Measurements from ENCODE around the gene ZNF214.

The ZNF214 gene

GRCh38 chr11:7020183-7020917 lies at the start of gene ZNF214, which contains the start of gene NLRP14:
Gene ZNF214 (minus strand): TSS chr11:7020346. CDS start chr11:7002835, 17,511 bp downstream.
Gene NLRP14 (plus strand): TSS chr11:7020479. CDS start chr11:7038587, 18,108 bp downstream.
- peak; percentile 94 for DNase-seq (ENCODE audit: low spot score)

GRCh38 chr11:7062534-7062933 lies 42.4 kb upstream of the ZNF214 start:
- DNase-seq (ENCODE audit: low spot score), result no peak

DNA sequence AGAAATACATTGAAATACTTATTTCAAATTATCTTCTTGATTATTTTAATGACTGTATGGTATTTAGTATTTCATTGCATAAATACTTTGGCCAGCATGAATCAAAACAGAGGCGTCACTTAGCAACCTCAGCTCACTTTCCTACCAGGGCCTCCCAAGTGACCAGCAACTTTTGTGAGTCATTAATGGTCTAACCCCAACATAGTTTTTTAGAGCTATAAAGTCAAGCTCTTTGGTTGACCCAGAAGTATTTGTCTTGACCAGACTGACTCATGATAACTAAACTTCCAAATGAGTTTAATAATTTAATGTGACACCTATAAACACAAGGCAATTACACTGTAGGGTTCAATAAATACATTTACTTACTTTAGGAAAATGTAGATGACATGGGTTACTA lies 40.7 kb upstream of the ZNF214 start:
- peak; percentile 37 for DNase-seq (ENCODE audit: low spot score)

DNA sequence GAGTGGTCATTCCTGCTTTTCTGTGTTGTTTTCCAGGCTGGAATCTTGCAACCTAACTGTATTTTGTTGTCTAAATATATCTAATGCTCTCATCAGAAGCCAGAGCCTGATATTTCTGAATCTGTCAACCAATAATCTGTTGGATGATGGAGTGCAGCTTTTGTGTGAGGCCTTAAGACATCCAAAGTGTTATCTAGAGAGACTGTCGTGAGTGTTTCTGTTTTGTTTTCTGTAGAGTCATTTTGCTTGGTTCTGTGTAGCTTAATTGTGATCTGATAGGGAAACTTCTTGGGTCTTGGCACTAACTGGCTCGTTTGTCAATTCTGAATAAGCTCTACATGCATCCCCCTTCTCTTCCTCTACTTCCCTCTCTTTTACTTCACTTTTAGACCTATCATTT lies 37.5 kb upstream of the ZNF214 start:
- no peak for DNase-seq (ENCODE audit: low spot score)

DNA sequence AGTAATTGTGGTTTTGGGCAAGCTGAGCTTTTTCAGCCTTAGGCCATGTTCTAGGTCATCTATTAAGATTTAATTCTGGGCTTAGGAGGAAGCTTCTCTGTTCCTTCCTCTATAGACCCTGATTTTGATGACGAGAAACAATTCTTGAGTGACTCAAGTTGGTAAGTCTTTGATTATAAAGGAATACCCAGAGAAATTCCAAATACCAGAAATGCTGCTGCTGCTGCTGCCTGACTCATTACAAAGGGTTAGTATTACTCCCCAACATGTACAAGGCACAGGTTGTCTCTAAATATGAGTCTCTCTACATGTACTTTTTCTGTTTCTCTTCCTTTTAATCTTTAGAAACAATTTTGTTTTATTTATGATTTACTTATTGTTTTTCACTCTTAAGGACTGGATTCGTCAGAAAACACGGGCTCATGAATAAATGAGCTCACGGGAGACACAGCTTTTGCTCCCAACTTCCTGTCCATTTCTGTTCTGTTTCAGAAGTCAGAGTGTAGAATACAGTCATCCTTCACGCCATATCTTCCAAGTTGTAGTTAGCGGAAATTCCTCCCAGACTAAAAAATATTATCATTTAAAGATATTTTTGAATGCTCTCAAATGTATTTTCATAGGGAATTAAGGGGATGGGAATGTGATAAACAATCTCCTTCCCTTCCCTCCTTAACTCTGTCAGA lies 36.8 kb upstream of the ZNF214 start:
- DNase-seq (ENCODE audit: low spot score), result no peak

DNA sequence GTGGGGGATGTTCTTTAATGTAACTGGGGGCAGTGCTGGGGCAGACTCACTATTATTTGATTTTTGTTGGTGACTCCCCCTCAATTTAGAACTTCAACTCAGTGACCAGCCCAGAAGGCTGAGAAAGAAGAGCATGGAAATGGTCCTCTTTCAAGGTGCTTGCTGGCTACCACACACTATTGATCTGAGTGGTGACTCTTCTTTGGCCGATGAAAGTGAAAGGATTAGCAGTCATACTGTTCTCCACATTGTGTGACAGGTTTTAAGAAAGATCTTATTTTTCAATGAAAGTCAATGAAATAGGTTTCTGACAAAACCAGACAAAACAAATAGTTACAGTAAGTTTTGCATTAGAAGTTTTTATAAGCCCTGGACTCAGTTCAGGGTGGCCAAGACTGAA lies 30.0 kb upstream of the ZNF214 start:
- DNase-seq (ENCODE audit: low spot score), result no peak

- no peak for DNase-seq (ENCODE audit: low spot score)
Measured at GRCh38 chr11:7046474-7047175, 26.5 kb upstream of the ZNF214 start.

DNA sequence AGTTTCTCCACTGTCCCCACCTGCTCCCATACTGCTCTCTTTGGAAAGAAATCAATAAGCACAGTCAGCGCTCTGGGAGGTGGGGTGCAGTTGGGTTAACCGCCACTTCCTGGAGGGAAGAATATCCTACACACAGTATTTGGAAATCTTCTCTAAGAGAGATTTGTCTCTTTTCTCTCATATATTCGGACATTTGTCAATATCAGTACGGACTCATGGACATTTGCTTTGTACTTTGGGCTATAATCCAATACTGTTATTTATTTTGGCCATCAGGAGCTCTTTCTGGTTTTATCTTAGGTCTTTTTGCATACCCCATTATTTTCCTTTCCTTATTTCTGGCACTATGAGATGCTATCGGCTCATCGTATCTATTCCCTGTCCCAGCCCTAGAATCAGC lies 13.9 kb upstream of the ZNF214 start:
- DNase-seq (ENCODE audit: low spot score), result no peak

DNA sequence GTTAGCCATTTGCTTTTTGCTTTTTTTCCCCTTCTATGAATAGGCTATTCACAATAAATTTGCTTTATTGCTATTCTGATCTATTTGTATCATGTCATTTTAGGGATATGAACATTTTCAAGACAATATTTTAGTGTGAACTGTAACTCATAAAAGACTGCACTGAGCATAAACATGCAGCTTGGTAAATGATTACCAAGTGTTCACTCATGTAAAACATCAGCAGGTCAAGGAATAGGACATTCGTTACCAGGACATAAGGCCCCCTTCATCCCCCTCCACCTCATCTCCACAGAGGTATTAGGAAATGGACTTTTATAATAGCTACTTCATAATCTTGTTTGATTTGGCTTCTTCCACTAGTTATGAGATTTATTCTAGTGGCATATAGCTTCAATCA lies 12.5 kb upstream of the ZNF214 start:
- DNase-seq (ENCODE audit: low spot score), result no peak

GRCh38 chr11:7031471-7031871 lies 11.3 kb upstream of the ZNF214 start:
- no peak for DNase-seq (ENCODE audit: low spot score)

DNA sequence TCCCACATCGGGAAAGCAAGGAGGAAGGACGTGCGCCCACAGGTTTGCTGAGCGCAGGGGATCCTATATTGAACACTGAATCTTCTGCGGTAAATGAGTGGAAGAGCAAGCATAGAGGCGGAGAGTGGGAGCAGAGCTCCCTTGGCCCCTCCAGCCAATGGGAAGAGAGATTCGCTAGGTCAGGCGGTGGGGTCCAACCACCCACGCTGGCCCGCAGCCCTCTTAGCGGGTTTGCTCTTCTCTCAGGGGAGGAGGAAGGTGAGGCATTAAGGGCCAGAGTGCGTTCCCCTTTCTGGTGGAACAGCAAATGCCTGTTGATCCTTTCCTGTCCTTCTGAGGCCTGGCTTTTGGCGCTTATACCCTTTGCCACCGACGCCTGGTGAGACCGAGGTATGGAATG lies 10.7 kb upstream of the ZNF214 start:
- DNase-seq (ENCODE audit: low spot score), result no peak

GRCh38 chr11:7028141-7028540 lies 8.0 kb upstream of the ZNF214 start:
- DNase-seq (ENCODE audit: low spot score), result no peak

GRCh38 chr11:7021318-7021717 lies 1.2 kb upstream of the ZNF214 start:
- DNase-seq (ENCODE audit: low spot score), result no peak

- peak; percentile 40 for DNase-seq (ENCODE audit: low spot score)
Measured at GRCh38 chr11:7019500-7020182, 505 bp downstream of the ZNF214 start.

DNA sequence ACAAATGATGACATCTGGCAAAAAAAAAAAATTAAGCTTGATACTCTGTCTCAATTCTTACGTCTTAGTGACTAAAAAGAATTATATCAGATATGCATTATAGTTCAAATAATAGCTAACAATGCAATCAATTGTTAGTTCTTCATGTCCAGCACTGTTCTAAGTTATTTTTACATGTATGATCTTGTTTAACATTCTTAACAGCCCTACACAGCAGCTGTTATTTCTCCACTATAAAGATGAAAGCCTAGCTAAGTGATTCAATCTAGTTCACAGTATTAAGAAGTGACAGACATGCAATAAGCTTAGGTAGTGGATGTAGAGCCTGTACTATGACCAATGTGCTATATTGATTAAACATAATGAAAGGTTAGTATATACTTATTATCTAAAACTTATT lies 4.1 kb downstream of the ZNF214 start:
- no peak for DNase-seq (ENCODE audit: low spot score)

DNA sequence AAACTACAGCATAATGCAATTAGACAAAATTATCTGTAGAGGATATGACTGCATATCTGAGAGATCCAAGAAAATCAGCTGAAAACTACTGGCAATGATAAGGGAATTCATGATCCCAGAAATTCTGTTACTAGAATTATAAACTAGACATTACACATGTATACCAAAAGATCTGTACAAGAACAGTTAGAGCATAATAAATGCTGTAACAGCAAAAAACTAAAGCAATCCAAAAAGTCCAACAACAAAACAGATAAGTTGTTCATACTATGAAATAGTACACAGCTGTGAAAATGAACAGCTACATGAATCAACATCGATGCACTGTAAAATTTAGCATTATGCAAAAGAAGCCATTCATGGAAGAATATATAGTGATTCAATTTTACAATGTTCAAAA lies 6.0 kb downstream of the ZNF214 start:
- DNase-seq (ENCODE audit: low spot score), result no peak

DNA sequence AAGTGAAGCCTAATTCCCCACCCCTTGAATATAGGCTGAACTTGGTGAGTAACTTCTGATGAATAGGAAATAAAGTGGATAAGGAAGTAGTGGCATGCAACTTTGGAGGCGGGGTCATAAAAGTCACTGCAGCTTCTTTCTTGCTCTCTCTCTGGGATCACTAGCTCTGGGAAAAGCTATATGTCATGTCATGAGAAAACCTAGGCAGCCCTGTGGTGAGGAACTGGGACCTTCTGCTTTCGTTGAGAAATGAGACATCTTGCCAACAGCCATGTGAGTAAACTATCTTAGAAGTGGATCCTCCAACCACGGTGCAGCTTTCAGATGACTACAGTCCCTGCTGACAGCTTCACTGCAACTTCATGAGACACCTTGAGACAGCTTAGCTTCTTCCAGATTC lies 15.7 kb downstream of the ZNF214 start:
- DNase-seq (ENCODE audit: low spot score), result peak; percentile 85

DNA sequence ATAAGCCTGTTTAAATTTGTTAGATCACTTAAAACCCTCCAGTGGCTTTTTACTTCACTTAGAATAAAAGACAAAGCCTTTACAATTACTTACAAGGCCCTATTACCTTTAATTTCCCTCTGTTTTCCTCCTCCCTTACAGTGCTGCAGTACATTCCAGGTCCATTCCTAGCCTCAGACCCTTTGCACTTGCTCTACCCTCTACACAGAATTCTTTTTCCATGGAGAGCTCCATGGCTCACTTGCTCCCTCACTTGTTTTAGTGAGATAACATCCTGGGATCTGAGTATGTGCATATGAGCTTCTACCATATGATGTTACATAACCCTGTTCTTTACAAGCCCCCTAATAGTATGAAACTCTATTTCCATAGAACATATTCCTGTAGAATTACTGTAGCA lies 24.4 kb downstream of the ZNF214 start:
- no peak for DNase-seq (ENCODE audit: low spot score)

GRCh38 chr11:6992457-6993417 lies 27.4 kb downstream of the ZNF214 start:
- DNase-seq (ENCODE audit: low spot score), result peak; percentile 24

DNA sequence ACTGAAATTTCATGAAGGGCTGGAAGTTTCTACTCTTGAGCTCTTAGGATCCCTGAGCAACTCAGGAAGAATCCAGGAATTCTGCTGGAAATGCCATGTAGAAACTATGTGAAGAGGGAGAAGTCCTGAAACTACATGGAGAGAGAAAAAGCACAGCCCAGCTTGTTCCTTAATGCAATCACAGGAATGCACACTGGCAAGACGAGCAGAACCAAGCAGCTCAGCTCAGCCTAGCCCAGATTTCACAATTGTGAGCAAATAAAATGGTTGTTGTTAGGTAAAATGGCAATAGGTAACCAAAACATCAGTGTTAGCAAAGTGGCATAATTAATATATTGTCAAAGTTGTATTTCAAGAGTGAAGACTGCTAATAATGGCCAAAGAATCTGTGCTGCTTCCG lies 28.1 kb downstream of the ZNF214 start:
- no peak for DNase-seq (ENCODE audit: low spot score)

DNA sequence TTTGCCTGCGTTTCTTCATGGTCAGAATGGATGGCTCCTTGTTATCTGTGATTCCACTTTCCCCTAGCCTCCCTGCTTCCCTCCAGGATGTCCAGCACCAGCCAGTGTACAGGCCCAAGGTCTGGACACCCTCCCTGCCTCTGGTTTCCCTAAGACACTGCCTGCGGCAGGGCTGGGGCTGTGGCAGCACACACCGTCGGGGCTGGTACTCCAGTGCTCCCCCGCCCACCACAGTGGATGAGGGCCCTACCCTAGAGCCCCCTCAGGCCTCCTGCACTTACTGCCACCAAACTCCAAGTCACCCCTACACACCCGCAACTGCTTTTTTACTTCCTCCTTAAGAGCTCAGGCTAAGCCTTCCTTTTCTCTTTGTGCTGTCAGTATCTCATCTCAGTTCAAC lies 28.9 kb downstream of the ZNF214 start:
- no peak for DNase-seq (ENCODE audit: low spot score)
